Sigmoid colon (tissue), 3 donors: ENCODE measurements around the gene MAEA.

Source experiments
- CTCF ChIP-seq, 4 experiments: fragments of 450-650 bp in 3 of 4; fragments of 200-600 bp in 1 of 4; IDR thresholded peaks; one replicate each; pipeline ENCODE4 v1.5.1; 2016 to 2019; ENCODE audit warnings: antibody characterized with exemption in 4 of 4, mild to moderate bottlenecking in 3 of 4, moderate library complexity in 2 of 4
- POLR2A ChIP-seq, 2 donors: fragments of 450-650 bp; IDR thresholded peaks; one replicate each; pipeline ENCODE4 v1.6.1; 2016; ENCODE audit warnings: antibody characterized with exemption in 2 of 2, mild to moderate bottlenecking in 2 of 2, moderate library complexity in 2 of 2

- TF ChIP-seq CTCF (IDR thresholded peaks at IDR 0.05) = no peak
- TF ChIP-seq POLR2A (IDR thresholded peaks at IDR 0.05) = no peak
Observed at GRCh38 chr4:1368421-1369090, 78.9 kb downstream of the MAEA start.
